HUES6 (cell line): ENCODE results near the gene JMJD8.

ENCODE experiments used
- H3K27ac ChIP-seq: 2 replicates; pipeline ENCODE4 v1.7.0; 2013; ENCODE audit warnings: low read depth, mild to moderate bottlenecking, low read length, inconsistent platforms
- H3K27me3 ChIP-seq: 2 replicates; pipeline ENCODE4 v1.6.1; 2013; ENCODE audit warnings: low read length; ENCODE audit not compliant: control insufficient read depth, insufficient read depth
- H3K36me3 ChIP-seq: 2 replicates; pipeline ENCODE4 v1.6.1; 2013; ENCODE audit warnings: low read length; ENCODE audit not compliant: control insufficient read depth, insufficient read depth
- H3K4me1 ChIP-seq: 2 replicates; pipeline ENCODE4 v1.6.1; 2013; ENCODE audit warnings: low read length; ENCODE audit not compliant: control insufficient read depth, insufficient read depth
- H3K4me3 ChIP-seq: 2 replicates; pipeline ENCODE4 v1.5.1; 2013; ENCODE audit warnings: low read depth, low read length
- H3K9ac ChIP-seq: one replicate; pipeline ENCODE4 v1.6.1; 2013; ENCODE audit warnings: mild to moderate bottlenecking, low read length
- H3K9me3 ChIP-seq: 2 replicates; pipeline ENCODE4 v1.6.1; 2013; ENCODE audit warnings: low read depth, low read length; ENCODE audit not compliant: control insufficient read depth, insufficient read depth

JMJD8 gene

DNA sequence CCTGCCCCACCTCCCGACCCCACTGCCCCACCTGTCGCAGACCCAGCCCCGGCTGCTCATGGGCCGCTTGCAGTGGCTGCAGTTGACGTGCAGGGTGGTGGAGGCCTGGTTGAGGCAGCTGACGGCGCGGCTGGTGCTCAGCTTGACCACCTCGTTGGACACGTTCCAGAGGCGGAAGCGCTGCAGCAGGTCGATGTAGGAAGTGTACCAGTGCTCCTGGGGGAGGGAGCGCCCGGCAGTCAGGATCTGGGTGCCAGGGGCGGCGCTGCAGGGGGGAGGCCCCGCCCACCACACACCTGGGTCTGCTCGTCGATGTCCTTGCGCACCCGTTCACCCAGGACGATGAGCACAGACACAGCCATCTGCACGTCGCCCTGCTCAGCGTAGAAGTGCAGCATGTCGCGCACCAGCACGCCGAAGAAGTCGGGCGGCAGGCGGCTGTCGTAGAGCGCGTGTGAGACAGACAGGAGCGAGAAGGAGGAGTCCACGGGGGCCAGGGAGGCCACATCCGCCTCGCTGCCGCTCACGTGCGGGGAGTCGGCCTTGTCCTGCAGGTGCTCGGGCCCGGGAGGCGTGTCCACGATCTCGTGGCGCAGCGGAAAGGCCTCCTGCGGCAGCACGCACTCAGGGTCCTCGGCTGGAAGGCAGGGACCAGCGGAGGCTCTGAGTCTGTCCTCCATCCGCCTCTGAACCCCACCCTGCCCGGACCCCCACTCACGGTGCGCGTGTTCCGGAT lies 995 bp upstream of the JMJD8 start:
- H3K9ac ChIP-seq, result no peak overlapping the region
- peaks cover 42% of the 10 kb centered on the region for H3K36me3 ChIP-seq
- peaks cover 23% of the 10 kb centered on the region for H3K4me1 ChIP-seq
- H3K9me3 ChIP-seq, result no peaks in the 10 kb centered on the region
- H3K4me3 ChIP-seq, result peak overlapping the region; percentile 11; the same call in 1 of the 2 replicates
- H3K27me3 ChIP-seq, result no peaks in the 10 kb centered on the region
- H3K27ac ChIP-seq, result no peak overlapping the region

DNA sequence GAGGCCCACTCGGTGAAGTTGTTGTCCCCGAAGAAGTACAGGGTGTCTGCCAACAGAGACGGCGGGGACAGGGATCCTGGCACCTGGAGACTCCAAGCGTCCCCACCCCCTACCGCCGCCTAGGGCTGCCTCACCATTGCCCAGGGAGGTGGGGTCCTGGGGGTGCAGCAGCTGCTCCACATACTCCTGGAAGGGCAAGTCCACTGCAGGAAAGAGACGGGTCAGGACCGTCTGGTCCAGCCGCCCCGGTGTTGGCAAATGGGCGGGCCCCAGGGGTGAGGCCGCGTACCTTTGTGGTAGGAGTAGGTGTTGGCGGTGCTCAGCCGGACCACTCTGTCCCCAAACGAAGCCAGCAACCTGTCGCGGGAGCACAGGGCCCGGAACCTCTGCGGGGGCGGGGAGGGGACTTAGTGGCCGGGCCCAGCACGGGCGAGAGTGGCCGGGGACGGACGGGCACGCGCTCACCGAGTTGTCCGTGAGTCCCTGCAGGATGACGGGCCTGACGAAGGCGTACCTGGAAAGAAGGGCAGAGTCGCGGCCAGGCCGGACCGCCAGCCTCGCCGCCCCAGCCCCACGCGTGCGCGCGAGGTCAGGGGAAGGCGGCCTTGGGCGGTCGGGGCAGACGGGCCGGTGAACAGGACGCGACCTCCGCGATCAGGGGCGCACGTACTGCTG lies 601 bp downstream of the JMJD8 start:
- H3K27ac ChIP-seq, result peak overlapping the region; percentile 70; the same call in 1 of the 2 replicates

GRCh38 chr16:682493-683395 lies 1.4 kb downstream of the JMJD8 start:
- Histone ChIP-seq H3K36me3 (peaks cover 40% of the 10 kb centered on the region), H3K9me3 (no peaks in the 10 kb centered on the region), H3K4me1 (peaks cover 24% of the 10 kb centered on the region), H3K4me3 (peak overlapping the region; percentile 98), H3K27ac (no peak overlapping the region), H3K27me3 (no peaks in the 10 kb centered on the region), H3K9ac (no peak overlapping the region)

More for the DNA sequence above, 601 bp downstream of the JMJD8 start:
- H3K4me3 ChIP-seq, result peak overlapping the region; percentile 98
- H3K9me3 ChIP-seq, result no peaks in the 10 kb centered on the region
- H3K36me3 ChIP-seq, result peaks cover 42% of the 10 kb centered on the region
- no peaks in the 10 kb centered on the region for H3K27me3 ChIP-seq
- H3K4me1 ChIP-seq, result peaks cover 21% of the 10 kb centered on the region
- H3K9ac ChIP-seq, result peak overlapping the region; percentile 91

DNA sequence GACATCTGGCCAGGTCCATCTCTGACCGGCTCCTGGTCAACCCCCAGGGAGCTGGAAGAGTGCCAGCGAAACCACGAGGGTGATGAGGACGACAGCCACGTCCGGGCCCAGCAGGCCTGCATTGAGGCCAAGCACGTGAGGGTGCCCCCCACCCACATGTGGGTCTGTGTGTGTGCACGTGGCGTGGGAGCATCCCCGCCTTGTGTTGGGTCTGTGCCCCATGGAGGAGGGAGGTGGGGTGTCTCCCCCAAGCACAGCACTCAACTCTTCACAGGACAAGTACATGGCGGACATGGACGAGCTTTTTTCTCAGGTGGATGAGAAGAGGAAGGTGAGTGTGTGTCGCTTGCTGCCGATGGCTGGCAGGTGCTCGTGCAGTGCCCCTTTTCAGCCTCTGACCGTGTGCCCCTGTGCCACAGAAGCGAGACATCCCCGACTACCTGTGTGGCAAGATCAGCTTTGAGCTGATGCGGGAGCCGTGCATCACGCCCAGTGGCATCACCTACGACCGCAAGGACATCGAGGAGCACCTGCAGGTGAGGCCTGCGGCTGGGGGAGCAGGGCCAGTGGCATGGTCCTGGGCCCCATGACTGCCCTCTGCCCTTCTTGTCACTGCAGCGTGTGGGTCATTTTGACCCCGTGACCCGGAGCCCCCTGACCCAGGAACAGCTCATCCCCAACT lies 2.2 kb downstream of the JMJD8 start:
- H3K27ac ChIP-seq, result no peak overlapping the region
- no peaks in the 10 kb centered on the region for H3K9me3 ChIP-seq
- peak overlapping the region; percentile 86 for H3K4me3 ChIP-seq
- peaks cover 31% of the 10 kb centered on the region for H3K36me3 ChIP-seq
- H3K9ac ChIP-seq, result no peak overlapping the region
- H3K4me1 ChIP-seq, result peaks cover 32% of the 10 kb centered on the region
- no peaks in the 10 kb centered on the region for H3K27me3 ChIP-seq

- Histone ChIP-seq H3K4me3 (peak overlapping the region; percentile 86), H3K9me3 (no peaks in the 10 kb centered on the region), H3K27ac (no peak overlapping the region), H3K4me1 (peaks cover 37% of the 10 kb centered on the region), H3K27me3 (no peaks in the 10 kb centered on the region), H3K36me3 (peaks cover 25% of the 10 kb centered on the region), H3K9ac (peak overlapping the region; percentile 86)
These were observed 3.0 kb downstream of the JMJD8 start for GRCh38 chr16:680967-681745.

DNA sequence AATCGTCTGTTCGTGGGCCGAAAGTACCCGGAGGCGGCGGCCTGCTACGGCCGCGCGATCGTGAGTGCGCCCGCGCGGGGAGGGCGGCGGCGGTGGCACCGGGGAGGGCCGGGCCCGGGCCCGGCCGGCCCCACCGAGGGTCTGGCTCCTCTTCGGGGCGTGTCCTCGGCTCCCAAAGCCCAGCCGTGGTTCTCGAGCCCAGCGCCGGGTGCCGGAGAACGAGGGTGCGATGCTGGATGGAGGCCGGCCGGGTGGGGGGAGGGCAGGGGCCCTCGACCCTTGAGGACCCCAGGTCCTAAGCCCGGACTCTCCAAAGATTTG lies 3.5 kb downstream of the JMJD8 start:
- peaks cover 25% of the 10 kb centered on the region for H3K36me3 ChIP-seq
- no peaks in the 10 kb centered on the region for H3K27me3 ChIP-seq
- H3K9me3 ChIP-seq, result no peaks in the 10 kb centered on the region
- peak overlapping the region; percentile 86 for H3K4me3 ChIP-seq
- H3K4me1 ChIP-seq, result peaks cover 37% of the 10 kb centered on the region
- no peak overlapping the region for H3K27ac ChIP-seq
- peak overlapping the region; percentile 86 for H3K9ac ChIP-seq

DNA sequence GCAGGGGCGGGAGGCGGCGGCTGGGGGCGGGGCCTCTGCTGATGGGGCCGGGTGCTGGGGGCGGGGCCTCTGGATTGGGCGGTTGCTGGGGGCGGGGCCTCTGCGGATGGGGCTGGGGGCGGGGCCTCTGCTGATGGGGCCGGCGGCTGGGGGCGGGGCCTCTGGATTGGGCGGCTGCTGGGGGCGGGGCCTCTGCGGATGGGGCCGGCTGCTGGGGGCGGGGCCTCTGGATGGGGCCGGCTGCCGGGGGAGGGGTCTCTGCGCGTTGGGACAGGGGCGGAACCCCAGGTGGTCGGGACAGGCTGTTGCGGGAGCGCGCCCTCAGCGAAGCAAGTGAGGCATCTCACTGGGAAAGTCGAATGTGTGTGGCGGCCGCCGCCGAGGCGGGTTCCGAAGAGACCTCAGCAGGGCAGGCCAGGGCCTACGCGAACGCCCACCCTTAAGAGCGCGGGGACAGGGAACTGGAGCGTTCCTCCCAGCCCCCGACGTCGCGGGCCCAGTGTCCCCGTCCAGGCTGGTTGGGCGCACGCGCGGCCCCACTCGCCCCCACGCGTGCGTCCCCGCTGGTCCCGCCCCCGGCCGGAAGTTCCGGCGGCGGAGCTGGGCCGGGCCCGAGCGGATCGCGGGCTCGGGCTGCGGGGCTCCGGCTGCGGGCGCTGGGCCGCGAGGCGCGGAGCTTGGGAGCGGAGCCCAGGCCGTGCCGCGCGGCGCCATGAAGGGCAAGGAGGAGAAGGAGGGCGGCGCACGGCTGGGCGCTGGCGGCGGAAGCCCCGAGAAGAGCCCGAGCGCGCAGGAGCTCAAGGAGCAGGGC lies 4.1 kb downstream of the JMJD8 start, which contains the start of gene STUB1:
Gene STUB1 (plus strand): TSS at position 597 of the 811 bp plus-strand sequence. CDS start 116 bp downstream, at position 713.
- Histone ChIP-seq H3K27ac (no peak within 1 kb of the TSS; the same call in 1 of the 2 replicates), H3K4me1 (peaks cover 40% of the 10 kb centered on the region)

GRCh38 chr16:678858-679813 lies 5.0 kb downstream of the JMJD8 start:
- Histone ChIP-seq H3K9me3 (no peaks in the 10 kb centered on the region), H3K36me3 (peaks cover 24% of the 10 kb centered on the region), H3K9ac (peak overlapping the region; percentile 49), H3K4me1 (peaks cover 49% of the 10 kb centered on the region), H3K27me3 (no peaks in the 10 kb centered on the region), H3K4me3 (peak overlapping the region; percentile 84), H3K27ac (no peak overlapping the region)

More for the DNA sequence above, 4.1 kb downstream of the JMJD8 start, which contains the start of gene STUB1:
- peak within 1 kb of the TSS; percentile 86 for H3K9ac ChIP-seq
- H3K9me3 ChIP-seq, result no peaks in the 10 kb centered on the region
- H3K27me3 ChIP-seq, result no peaks in the 10 kb centered on the region
- peaks cover 22% of the 10 kb centered on the region for H3K36me3 ChIP-seq
- peak within 1 kb of the TSS; percentile 86 for H3K4me3 ChIP-seq
